Embryonic facial prominence (tissue), 1 donor: Measurements from ENCODE around the gene FGD3.
"Not testable (repeated sequence)": the region's sequence is repeated elsewhere in the genome, so short reads cannot be mapped to it uniquely, and the experiment has no call there.

Source experiments
- DNase-seq: peaks from one replicate; pipeline ENCODE4 v3.0.0-alpha.2; 2016; ENCODE audit errors: extremely low spot score

Gene FGD3

DNA sequence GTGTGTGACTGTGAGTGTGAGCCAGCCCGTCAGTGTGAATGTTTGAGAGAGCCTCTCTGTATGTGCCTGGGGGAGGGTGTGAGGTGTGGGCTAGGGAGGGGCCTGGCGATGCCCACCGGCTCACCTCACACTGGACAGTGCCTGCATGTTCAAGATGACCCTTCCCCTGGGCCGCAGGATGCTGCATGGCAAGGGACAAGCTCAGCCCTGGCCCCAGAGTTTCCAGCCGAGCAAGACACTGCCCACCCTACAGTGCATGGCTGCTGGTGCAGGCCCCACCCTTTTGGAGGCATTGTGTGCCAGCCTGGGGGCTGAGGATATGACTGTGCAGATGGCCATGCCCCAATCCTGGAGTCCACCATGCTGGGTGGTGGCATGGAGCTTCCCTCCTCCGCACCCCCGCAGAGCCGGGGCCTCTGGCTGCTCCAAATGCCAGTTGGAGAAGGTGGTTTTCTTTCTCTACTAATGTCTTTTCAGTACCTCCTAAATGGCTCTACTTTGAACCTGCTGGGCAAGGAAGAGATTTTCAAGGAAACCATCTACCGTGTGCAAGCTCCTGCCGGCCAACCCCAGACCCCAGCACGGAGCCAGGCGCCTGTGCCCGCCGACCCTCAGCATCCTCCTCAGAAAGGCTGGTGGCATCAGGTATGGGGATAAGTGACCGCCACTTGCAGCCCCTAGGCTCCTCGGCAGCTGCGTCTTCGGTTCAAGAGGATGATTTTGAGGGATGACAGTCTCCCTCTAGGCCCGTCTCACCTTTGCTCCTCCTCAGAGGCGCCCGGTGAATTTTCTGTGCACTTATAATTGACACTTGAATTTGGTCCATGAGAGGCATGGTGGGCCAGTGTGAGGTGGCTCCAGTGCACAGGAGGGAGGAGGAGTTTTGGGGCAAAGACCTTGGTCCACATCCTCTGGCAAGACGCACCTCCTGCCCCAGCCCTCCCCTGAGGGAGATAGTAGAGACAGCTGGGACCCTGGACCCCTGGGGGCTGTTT lies 27.7 kb downstream of the FGD3 start:
- no peak for DNase-seq

DNA sequence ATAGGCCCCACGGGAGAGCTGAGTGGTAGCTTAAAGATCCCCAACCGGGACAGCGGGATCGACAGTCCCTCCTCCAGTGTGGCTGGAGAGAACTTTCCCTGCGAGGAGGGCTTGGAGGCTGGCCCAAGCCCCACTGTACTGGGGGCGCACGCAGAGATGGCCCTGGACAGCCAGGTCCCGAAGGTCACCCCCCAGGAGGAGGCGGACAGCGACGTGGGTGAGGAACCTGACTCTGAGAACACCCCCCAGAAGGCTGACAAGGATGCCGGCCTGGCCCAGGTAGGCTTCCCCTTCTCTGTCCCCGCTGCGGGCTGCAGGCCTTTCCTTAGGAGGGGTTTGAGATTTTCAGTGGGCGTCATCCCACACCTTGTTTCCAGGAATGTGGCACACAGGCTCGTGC lies 29.1 kb downstream of the FGD3 start:
- DNase-seq = no peak

GRCh38 chr9:92977279-92977678 lies 30.0 kb downstream of the FGD3 start:
- DNase-seq = no peak

DNA sequence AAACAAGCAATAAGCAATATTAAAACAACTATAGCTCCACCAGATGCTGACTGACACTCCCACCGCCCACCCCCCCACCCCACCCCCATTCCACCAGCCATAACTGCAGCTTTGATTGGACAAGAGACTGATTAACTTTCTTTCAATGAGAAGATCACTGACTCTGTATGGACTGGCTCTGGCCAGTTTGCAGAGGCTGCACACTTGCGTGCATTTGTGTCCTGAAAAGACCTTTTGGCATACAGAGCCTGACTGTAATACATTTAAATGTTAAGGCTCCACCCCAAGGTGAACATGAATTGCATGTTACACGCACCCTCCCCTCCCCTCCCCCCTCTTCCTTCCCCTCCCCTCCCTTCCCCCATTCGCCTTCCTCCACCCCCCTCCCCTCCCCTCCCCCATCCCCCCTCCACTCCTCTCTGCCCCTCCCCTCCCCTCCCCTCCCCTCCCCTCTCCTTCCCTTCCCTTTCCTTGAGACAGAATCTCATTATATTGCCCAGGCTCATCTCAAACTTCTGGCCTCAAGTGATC lies 31.1 kb downstream of the FGD3 start:
- DNase-seq = no peak

DNA sequence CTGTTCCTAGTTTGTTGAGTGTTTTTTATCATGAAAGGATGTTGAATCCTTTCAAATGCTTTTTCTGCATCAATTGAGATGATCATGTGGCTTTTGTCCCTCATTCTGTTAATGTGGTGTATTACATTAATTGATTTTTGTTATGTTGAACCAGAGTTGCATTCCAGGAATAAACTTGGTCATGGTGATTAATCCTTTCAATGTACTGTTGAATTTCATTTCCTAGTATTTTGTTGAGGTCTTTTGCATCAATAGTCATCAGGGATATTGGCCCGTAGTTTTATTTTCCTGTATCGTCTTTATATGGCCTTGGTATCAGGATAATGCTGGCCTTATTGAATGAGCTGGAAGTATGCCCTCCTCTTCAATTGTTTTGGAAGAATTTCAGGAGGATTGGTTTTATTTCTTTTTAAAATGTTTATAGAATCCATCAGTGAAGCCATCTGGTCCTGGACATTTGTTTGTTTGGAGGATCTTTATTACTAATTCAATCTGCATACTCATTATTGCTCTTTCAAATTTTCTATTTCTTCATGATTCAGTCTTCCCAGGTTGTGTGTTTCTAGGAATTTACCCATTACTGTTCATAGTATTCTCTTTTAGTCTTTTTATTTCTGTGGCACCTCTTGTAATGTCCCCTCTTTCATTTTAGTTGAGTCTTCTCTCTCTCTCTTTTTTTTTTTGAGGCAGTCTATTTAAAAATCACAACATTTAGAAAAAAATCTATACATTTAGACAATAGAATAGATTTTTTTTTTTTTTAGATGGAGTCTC lies 32.1 kb downstream of the FGD3 start:
- DNase-seq = no peak

GRCh38 chr9:92980085-92980745 lies 32.9 kb downstream of the FGD3 start:
- no peak for DNase-seq

DNA sequence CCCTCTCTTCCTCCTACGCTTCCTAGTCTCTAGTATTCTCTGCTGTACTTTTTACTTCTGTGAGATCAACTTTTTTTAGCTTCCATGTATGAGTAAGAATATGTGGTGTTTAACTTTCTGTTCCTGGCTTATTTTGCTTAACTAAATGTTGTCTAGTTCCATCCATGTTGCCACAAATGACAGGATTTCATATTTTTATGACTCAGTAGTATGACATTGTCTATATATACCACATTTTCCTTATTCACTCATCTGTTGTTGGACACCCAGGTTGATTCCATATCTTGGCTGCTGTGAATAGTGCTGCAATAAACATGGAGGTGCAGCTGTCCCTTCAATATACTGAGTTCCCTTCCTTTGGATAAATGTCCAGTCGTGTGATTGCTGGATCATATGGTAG lies 34.8 kb downstream of the FGD3 start:
- DNase-seq = no peak

- no peak for DNase-seq
These were observed 36.8 kb downstream of the FGD3 start for GRCh38 chr9:92983984-92984589.

- no peak for DNase-seq
These were observed 37.7 kb downstream of the FGD3 start for GRCh38 chr9:92984976-92985375.

- DNase-seq = no peak
These were observed 39.1 kb downstream of the FGD3 start for GRCh38 chr9:92986176-92987119.

DNA sequence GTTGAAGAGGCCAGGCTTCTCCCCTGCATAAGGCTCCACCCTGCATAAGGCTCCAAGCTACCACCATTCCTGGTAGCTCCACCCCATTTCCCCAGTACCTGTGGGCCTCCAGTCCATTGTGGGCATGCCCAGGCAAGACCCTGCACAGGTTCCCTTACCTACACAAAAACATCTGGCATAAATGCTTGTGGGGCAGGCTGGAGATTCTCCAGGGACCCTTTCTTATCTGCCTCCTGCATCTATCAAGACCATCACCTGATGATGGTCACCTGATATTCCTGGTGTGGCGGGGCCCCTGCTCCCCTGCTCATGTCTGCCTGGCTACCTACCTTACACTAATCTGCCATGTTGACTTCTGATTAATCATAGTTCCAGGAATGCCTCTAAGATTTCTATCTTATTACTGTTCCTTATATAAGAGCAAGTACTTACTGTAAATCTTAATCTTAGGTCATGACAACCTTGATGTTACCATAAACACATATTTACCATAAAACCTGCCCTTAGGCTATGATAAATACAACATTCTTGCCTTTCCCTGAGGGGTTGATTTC lies 41.0 kb downstream of the FGD3 start:
- DNase-seq = no peak

GRCh38 chr9:92989561-92989960 lies 42.2 kb downstream of the FGD3 start:
- DNase-seq = no peak

DNA sequence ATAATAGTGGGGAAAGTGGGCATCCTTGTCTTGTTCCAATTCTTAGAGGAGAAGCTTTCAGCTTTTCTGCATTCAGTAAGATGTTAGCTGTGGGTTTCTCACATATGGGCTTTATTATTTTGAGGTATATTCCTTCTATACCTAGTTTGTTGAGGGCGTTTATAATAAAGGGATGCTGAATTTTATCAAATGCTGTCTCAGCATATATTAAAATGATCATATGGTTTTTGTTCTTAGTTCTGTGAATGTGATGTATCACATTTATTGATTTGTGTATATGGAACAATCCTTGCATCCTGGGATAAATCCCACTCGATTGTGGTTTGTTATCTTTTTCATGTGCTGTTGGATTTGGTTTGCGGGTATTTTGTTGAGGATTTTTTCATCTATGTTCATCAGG lies 43.1 kb downstream of the FGD3 start:
- DNase-seq = no peak

DNA sequence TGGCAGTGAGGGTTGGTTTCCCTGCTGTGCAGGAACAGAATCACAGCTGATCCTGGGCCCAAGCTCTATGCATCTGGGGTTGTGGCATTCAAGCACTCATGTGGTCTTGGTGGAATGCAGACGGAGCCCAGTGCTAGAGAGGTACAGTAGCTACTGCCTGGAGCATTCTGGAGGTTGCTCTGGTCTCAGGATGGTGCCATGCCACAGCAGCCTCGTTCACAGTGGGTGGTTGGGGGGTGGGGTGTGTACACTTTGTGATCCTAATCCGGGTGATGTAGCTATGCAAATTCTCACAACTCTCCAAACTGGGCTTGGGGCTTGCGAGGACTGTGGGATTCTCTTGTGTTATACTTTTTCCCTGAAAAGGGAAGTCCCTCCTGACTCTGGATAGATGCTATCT lies 45.2 kb downstream of the FGD3 start:
- DNase-seq = no peak

GRCh38 chr9:92998871-92999270 lies 51.5 kb downstream of the FGD3 start:
- not testable (repeated sequence) for DNase-seq

- no peak for DNase-seq
These were observed 53.7 kb downstream of the FGD3 start for GRCh38 chr9:93001031-93001430.

DNA sequence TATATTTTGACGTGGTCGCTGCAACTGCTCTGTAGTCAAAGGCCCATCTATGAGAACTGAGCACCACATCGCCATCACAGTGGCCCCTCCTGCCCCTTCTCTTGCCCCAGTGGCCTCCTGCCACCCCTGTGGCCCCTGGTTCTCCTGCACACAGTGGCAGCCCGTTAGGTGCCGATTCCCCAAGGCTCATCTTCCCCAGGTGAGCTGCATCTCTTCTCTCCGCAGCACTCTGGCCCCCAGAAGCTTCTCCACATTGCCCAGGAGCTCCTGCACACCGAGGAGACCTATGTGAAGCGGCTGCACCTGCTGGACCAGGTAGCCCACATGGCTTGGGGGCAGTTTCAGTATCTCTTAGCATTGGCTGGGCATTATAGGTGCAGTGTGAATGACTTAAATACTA lies 55.4 kb downstream of the FGD3 start:
- no peak for DNase-seq

DNA sequence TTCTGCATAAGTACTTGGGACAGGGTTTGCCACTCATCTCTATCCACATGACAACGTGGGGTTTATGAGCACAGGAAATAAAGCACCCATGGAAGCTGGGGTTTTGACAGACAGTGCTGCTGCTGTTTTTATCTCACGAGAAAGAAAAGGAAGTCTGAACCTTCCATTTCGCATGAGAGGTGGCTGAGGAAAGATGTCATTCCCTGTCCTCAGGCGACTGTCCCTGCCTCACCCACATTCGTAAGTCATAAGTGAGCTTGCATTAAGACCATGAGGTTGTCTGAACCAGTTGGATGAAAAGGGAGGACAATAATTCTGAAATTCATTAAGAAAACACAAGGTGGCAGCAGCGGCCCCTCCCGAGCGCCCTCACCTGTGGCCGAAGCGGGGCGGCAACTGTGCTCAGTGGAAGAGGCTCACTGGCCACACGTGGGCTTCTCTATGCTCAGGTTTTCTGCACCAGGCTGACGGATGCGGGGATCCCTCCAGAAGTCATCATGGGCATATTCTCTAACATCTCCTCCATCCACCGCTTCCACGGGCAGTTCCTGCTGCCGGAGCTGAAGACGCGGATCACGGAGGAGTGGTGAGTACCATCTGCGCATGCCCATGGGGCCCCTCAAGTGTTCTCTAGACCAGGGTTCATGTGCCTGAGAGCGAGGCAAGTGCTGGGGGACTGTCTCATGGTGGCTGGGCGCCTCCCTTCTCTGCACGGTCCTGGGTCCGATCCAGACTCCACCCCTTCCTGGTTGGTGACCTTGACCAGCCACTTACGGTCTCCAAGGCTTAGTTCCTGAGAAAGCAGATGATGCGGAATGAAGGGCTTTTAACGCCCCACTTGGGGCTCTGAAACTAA lies 56.5 kb downstream of the FGD3 start:
- no peak for DNase-seq

GRCh38 chr9:93004561-93004960 lies 57.2 kb downstream of the FGD3 start:
- no peak for DNase-seq
